ENCODE results near the gene UBL5. TPM values are rescaled to one million over a fixed set of nuclear protein-coding genes. Genes with fewer than 3 reads are reported as not detected.

Gene UBL5
- total RNA-seq, 2 experiments from 2014 or later: 354 to 362 TPM

GRCh38 chr19:9848762-9849161, 21.0 kb downstream of the UBL5 start:
- Mint-ChIP-seq H3K4me3 (no peak overlapping the region), H3K4me1 (peaks cover 10% of the 10 kb centered on the region), H3K27ac (no peak overlapping the region), H3K27me3 (no peaks in the 10 kb centered on the region), H3K36me3 (peaks cover 16% of the 10 kb centered on the region), H3K9me3 (ENCODE audit: low read depth) (no peaks in the 10 kb centered on the region)
- CTCF ChIA-PET: no interaction called here
- no peak for DNase-seq
- ATAC-seq: no peak

DNA sequence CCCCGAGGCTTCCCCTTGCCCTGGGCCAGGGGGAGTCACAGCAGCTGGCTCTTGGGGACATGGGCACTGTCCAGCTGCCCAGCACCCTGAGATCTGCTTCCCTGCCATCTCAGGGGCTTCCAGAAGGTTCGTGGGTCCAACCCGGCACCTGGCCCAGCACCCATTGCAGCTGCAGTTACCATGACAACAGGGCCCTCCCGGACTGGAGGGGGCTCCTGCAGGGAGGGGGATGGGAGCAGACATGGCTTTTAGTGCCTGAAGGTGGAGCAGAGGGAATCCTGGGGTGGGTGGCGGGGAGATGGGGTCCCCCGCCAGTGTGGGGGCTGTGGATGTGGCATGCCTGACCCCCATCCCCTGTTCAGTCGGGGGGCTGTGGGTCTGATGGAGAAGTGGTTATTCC, 22.1 kb downstream of the UBL5 start:
- H3K36me3 Mint-ChIP-seq: peaks cover 12% of the 10 kb centered on the region
- no peak for ATAC-seq
- H3K4me1 Mint-ChIP-seq: peaks cover 11% of the 10 kb centered on the region

DNA sequence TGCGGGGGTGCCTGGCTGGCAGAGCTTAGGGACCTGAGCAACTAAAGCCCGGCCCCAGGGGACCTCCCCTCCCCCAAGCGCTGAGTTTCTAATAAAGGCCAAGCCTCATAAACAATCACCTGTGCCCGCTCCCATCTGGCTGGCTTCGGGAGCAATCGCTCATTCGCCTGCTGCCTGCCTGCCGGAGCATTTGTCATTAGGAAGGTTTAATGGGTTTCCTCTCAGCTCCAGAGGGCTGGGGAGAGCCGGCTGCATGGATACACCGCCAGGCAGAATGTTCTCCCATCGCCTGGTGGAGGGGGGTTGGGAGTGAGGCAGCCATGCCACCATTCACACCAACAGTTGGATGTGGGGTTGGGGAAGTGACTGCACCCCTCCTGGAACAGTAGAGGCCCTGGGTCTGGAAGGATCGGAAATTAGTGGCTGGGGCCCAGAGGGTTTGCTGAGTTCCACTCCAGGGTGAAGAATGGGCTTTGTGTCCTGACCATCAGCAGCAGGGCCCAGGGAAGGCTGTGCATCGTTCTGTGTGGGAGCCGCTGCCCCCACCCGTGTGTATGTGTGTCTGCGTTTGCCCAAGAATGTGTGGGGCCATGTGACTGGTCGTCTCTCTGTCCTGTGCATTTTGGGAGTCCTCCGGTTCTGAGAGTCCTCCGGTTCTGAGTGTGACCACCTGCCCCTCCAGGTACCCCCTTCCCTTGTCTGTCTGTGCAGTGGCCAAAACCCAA, 22.7 kb downstream of the UBL5 start:
- Mint-ChIP-seq H3K4me1 (peaks cover 11% of the 10 kb centered on the region), H3K27me3 (no peaks in the 10 kb centered on the region), H3K27ac (no peak overlapping the region), H3K4me3 (no peak overlapping the region), H3K9me3 (ENCODE audit: low read depth) (no peaks in the 10 kb centered on the region), H3K36me3 (peaks cover 6% of the 10 kb centered on the region)
- CTCF ChIA-PET: no interaction called here
- DNase-seq: no peak
- no peak for ATAC-seq

More for the DNA sequence above, 22.1 kb downstream of the UBL5 start:
- Mint-ChIP-seq H3K9me3 (ENCODE audit: low read depth) (no peaks in the 10 kb centered on the region), H3K27ac (no peak overlapping the region), H3K27me3 (no peaks in the 10 kb centered on the region), H3K4me3 (no peak overlapping the region)
- CTCF ChIA-PET: no interaction called here
- no peak for DNase-seq

DNA sequence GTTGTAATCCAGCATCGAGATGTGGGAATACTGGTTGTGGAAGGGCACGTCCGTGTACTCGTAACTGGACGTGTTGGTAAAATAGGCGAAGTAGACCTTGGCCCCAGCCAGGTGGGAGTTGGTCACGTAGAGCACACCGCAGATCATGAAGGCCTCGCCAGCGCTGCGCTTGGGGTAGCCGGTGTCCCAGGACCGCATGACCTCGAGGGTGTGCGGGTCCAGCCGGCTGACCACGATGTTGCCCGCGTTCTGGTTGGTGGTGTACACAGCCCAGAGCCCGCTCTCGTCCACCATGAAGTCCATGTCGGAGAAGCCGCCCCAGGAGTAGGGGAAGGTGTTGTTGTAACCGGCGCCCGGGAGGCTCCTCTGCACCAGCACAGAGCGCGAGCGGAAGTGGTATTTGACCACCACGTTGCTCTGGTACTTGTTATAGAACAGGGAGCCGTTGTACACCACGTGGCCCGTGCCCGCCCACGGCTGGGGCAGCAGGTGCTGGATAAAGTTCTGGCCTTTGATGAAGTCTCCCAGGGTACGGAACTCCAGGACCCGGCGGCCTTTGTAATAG, 26.6 kb downstream of the UBL5 start:
- DNase-seq (no peak), ATAC-seq (no peak)
- Mint-ChIP-seq H3K4me1 (peaks cover 28% of the 10 kb centered on the region), H3K4me3 (no peak overlapping the region), H3K36me3 (peaks cover 9% of the 10 kb centered on the region), H3K9me3 (ENCODE audit: low read depth) (no peaks in the 10 kb centered on the region), H3K27ac (no peak overlapping the region), H3K27me3 (no peaks in the 10 kb centered on the region)
- CTCF ChIA-PET: no interaction called here

DNA sequence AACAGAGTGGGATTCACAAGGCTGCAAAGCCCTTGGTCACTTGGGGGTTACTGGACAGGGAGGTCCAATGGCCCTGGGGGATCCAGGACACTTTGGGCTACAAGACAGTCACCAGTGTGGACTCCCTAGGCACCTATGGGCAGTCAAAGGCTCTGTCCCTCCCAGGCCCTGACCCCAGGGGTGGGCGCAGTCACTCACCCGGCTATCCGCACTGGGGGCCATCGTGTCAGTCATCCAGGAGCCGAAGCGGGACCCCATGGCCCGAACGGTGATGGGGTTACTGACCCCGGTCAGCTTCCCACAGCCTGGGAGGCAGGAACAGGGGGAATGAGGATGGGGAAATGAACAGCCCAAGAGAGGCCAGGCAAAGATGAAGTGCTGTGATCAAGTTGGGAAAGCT, 28.9 kb downstream of the UBL5 start:
- Mint-ChIP-seq H3K27ac (no peak overlapping the region), H3K4me1 (peaks cover 50% of the 10 kb centered on the region), H3K36me3 (peaks cover 9% of the 10 kb centered on the region), H3K9me3 (ENCODE audit: low read depth) (no peaks in the 10 kb centered on the region), H3K4me3 (no peak overlapping the region), H3K27me3 (no peaks in the 10 kb centered on the region)
- ATAC-seq (no peak), DNase-seq (no peak)
- CTCF ChIA-PET: interaction anchor here (1.9 to 2.5 kb wide), 3 partner anchors 12 to 22 kb away, joined by 7 to 12 read pairs (median 10); partner anchors contain the start of gene PIN1

GRCh38 chr19:9857076-9857721, 29.5 kb downstream of the UBL5 start:
- Mint-ChIP-seq H3K27me3 (no peaks in the 10 kb centered on the region), H3K27ac (peak overlapping the region; percentile 92), H3K36me3 (peaks cover 9% of the 10 kb centered on the region), H3K4me3 (peak overlapping the region; percentile 75), H3K9me3 (ENCODE audit: low read depth) (no peaks in the 10 kb centered on the region), H3K4me1 (peaks cover 56% of the 10 kb centered on the region)
- ATAC-seq (no peak), DNase-seq (no peak)
- CTCF ChIA-PET: interaction anchor here (1.0 to 2.5 kb wide), 7 partner anchors 11 to 171 kb away, joined by 3 to 12 read pairs (median 4); partner anchors contain the start of gene PIN1

GRCh38 chr19:9857920-9858746, 30.4 kb downstream of the UBL5 start:
- H3K4me1 Mint-ChIP-seq: peaks cover 64% of the 10 kb centered on the region
- ATAC-seq (peak; percentile 72), DNase-seq (peak; percentile 55)
- H3K9me3 Mint-ChIP-seq (ENCODE audit: low read depth): no peaks in the 10 kb centered on the region
- H3K4me3 Mint-ChIP-seq: peak overlapping the region; percentile 75
- H3K27me3 Mint-ChIP-seq: no peaks in the 10 kb centered on the region
- peak overlapping the region; percentile 92 for H3K27ac Mint-ChIP-seq
- peaks cover 10% of the 10 kb centered on the region for H3K36me3 Mint-ChIP-seq
- CTCF ChIA-PET: interaction anchor here (0.7 to 2.5 kb wide), 9 partner anchors 10 to 170 kb away, joined by 3 to 12 read pairs (median 4); partner anchors contain the start of genes PIN1 and UBL5

DNA sequence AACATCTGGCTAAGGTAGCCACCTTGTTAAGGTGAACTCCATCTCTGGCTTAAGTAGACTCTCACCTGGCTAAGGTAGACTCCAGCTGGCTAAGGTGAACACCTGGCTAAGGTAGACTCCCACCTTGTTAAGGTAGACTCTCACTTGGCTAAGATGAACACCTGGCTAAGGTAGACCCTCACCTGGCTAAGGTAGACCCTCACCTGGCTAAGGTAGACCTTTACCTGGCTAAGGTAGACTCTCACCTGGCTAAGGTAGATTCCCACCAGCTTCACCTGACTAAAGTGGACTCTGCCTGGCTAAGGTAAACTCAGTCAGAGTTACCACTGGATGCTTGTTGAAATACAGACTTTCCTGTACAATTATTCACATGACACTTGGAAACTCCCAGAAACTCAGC, 31.0 kb downstream of the UBL5 start:
- H3K36me3 Mint-ChIP-seq: peaks cover 10% of the 10 kb centered on the region
- H3K4me1 Mint-ChIP-seq: peaks cover 70% of the 10 kb centered on the region
- H3K4me3 Mint-ChIP-seq: peak overlapping the region; percentile 75
- CTCF ChIA-PET: interaction anchor here (0.9 to 2.5 kb wide), 5 partner anchors 10 to 35 kb away, joined by 3 to 12 read pairs (median 3); no protein-coding TSS in a partner anchor
- ATAC-seq (no peak), DNase-seq (no peak)
- no peaks in the 10 kb centered on the region for H3K9me3 Mint-ChIP-seq (ENCODE audit: low read depth)
- H3K27me3 Mint-ChIP-seq: no peaks in the 10 kb centered on the region
- peak overlapping the region; percentile 92 for H3K27ac Mint-ChIP-seq

GRCh38 chr19:9860407-9860806, 32.7 kb downstream of the UBL5 start:
- no peaks in the 10 kb centered on the region for H3K9me3 Mint-ChIP-seq (ENCODE audit: low read depth)
- peaks cover 8% of the 10 kb centered on the region for H3K36me3 Mint-ChIP-seq
- peaks cover 76% of the 10 kb centered on the region for H3K4me1 Mint-ChIP-seq
- H3K4me3 Mint-ChIP-seq: no peak overlapping the region
- no peak overlapping the region for H3K27ac Mint-ChIP-seq
- ATAC-seq (no peak), DNase-seq (no peak)
- no peaks in the 10 kb centered on the region for H3K27me3 Mint-ChIP-seq
- CTCF ChIA-PET: no interaction called here

DNA sequence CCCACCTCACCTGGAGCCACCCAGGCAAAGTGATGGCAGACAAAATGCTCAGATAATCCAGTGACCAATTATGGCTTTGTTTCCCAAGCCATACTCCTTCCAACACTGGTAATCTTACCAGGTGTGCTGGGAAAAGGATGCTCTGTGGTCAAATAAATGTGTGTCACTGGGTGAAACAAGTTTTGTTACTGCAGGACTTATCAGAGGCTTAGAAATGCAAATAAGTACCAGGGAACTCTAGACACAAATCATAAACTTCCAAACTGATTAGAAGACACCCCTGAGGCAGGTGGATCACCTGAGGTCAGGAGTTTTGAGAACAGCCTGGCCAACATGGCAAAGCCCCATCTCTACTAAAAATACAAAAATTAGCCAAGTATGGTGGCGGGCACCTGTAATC, 33.8 kb downstream of the UBL5 start:
- H3K4me3 Mint-ChIP-seq: no peak overlapping the region
- CTCF ChIA-PET: interaction anchor here (1.5 to 2.9 kb wide), 2 partner anchors 15 to 48 kb away, joined by 7 to 13 read pairs; no protein-coding TSS in a partner anchor
- no peak for ATAC-seq
- H3K9me3 Mint-ChIP-seq (ENCODE audit: low read depth): no peaks in the 10 kb centered on the region
- peaks cover 85% of the 10 kb centered on the region for H3K4me1 Mint-ChIP-seq
- H3K27me3 Mint-ChIP-seq: no peaks in the 10 kb centered on the region
- H3K27ac Mint-ChIP-seq: no peak overlapping the region
- no peak for DNase-seq
- H3K36me3 Mint-ChIP-seq: peaks cover 8% of the 10 kb centered on the region

DNA sequence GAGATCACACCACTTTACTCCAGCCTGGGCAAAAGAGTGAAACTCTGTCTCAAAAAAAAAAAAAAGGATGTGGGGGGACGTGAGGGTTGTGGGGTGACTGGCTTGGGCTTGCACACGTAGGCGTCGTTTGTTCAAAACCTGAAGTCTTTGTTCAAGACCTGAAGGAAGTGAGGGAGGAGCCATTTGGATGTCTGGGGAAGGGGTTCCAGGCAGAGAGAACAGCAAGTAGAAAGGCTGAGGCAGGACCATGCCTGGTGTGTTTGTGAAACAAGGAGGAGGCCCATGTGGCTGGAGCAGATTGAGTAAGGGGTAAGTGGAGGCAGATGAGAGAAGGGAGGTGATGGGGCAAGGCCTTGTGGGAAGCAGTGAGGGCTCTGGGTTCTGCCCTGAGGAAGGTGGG, 35.2 kb downstream of the UBL5 start:
- CTCF ChIA-PET: interaction anchor here (0.7 to 2.9 kb wide), 4 partner anchors 15 to 47 kb away, joined by 3 to 13 read pairs (median 5); partner anchors contain the start of gene PIN1
- DNase-seq (peak; percentile 68), ATAC-seq (peak; percentile 62)
- Mint-ChIP-seq H3K27me3 (no peaks in the 10 kb centered on the region), H3K4me3 (peak overlapping the region; percentile 82), H3K4me1 (peaks cover 78% of the 10 kb centered on the region), H3K9me3 (ENCODE audit: low read depth) (no peaks in the 10 kb centered on the region), H3K36me3 (peaks cover 2% of the 10 kb centered on the region), H3K27ac (peak overlapping the region; percentile 96)

DNA sequence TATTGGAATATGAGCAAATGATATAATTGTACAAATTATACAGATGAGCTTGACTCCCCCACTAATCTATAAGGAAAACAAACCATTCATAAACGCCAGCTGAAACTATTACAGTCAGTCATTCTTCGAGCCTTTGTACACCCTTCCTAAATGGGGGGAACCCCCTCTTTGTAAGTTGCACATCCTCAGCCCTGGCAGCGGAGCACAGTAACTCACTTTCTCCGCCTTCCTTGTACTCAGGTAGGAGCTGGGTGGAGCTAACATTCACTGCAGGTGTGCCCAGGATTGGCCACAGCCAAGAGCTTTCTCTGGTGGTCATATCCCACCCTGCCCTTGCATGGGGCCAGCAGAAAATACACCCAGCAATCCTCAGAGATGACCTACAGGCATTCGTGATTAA, 36.0 kb downstream of the UBL5 start:
- no peaks in the 10 kb centered on the region for H3K9me3 Mint-ChIP-seq (ENCODE audit: low read depth)
- CTCF ChIA-PET: interaction anchor here (0.7 to 2.9 kb wide), 4 partner anchors 17 to 238 kb away, joined by 3 to 13 read pairs (median 3); partner anchors contain the start of gene PIN1
- H3K4me3 Mint-ChIP-seq: peak overlapping the region; percentile 82
- H3K27me3 Mint-ChIP-seq: no peaks in the 10 kb centered on the region
- peaks cover 1% of the 10 kb centered on the region for H3K36me3 Mint-ChIP-seq
- peaks cover 70% of the 10 kb centered on the region for H3K4me1 Mint-ChIP-seq
- peak overlapping the region; percentile 96 for H3K27ac Mint-ChIP-seq
- ATAC-seq (no peak), DNase-seq (no peak)

All from activated CD8-positive, alpha-beta memory T cell treated with anti-CD3 and anti-CD28 coated beads, Interleukin-2, amount 10 ng/mL, durations not matched to agents 7 days and 5 days (primary cell).